EH (cell line): ENCODE data around the gene EFCAB9.
A peak's percentile ranks its signal among the peaks of the same experiment; 100 is the strongest.

Source experiments
- DNase-seq: peaks from one replicate; pipeline ENCODE4 v3.0.0-alpha.2; 2015; ENCODE audit warnings: low read depth

Gene EFCAB9

GRCh38 chr5:172235827-172236736, 42.1 kb downstream of the EFCAB9 start:
- peak; percentile 39 for DNase-seq

GRCh38 chr5:172238334-172238733, 44.4 kb downstream of the EFCAB9 start:
- no peak for DNase-seq

DNA sequence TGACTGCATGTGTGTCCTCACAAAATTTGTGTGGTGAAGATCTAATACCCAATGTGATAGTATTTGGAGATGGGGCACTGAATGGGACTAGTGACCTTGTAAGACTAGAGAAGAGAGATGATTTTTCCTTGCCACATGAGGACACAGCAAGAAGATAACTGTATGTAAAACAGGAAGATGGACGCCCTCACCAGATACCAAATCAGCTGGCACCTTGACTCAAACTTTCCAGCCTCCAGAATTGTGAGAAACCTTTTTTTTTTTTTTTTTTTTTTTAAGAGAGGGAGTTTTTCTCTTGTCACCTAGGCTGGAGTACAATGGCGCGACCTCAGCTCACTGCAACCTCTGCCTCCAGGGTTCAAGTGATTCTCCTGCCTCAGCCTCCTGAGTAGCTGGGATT, 49.3 kb downstream of the EFCAB9 start:
- DNase-seq, result no peak

GRCh38 chr5:172245046-172245445, 51.1 kb downstream of the EFCAB9 start:
- DNase-seq, result no peak

DNA sequence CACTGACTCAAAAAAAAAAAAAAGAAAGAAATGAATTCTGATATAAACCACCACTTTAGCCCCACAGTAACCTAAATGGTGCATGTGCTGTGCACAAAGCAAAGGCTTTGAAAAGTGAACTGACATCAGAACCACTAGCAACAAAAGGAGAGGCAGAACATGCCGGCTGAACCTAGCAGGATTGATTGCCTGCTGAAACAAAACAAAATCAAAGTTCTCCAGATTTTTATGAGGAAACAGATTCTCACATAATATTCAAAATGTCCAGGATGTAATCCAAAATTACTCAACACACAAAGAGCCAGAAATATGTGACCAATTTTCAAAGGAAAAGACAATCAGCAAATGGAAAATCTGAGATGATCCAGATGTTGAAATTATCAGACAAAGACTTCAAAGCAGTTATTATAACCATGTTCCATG, 51.7 kb downstream of the EFCAB9 start:
- DNase-seq, result peak; percentile 18

DNA sequence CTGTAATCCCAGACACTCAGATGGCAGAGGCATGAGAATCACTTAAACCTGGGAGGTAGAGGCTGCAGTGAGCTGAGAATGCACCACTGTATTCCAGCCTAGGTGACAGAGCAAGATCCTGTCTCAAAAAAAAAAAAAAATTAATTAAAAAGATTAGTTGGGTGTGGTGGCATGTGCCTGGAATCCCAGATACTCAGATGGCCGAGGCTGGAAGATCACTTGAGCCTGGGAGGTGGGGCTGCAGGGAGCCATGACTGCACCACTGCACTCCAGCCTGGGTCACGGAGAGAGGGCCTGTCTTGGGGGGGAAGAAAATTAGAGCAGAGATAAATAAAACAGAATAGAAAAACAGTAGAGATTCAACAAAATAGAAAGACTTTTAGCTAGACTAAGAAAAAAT, 54.7 kb downstream of the EFCAB9 start:
- no peak for DNase-seq

DNA sequence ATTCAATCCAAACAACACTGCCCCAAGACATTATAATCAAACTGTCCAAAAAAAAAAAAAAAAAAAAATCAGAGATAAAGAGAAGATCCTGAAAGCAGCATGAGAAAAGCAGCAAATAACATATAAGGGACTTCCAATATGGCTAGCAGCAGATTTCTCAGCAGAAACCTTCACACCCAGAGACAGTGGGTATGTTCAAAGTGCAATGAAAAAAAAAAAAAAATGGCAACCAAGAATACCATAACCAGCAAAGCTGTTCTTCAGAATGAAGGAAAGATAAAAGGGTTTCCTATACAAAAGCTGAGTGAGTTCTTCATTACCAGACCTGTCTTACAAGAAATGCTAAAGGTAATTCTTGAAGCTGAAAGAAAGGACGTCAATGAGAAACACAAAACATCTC, 57.4 kb downstream of the EFCAB9 start:
- DNase-seq, result no peak

DNA sequence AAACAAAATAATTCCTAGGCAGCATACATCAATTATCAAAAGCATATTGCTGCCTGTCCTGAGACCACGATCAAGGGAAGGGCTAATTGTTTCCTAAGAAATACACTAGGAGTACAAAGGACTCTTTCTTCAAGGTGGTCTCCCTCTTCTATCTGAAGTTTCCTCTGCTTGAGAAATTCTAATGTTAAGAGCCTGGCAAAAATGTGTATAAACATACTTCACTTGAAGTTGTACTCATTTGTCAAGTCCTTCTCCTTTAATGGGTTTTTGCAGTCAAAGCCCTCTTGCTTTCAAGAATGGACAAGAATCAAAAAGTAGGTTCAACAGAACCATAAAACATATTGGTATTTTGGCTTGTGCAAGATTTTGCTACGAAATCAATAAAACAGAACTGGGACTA, 58.5 kb downstream of the EFCAB9 start:
- no peak for DNase-seq
